IMR-90 (cell line): ENCODE data around the gene TBCD. TPM values are rescaled to one million over a fixed set of nuclear protein-coding genes. Genes with fewer than 3 reads are reported as not detected.

ENCODE experiments used
- ATAC-seq: fragments of 200-7000 bp; cut with Tn5 transposase; 2 replicates; pipeline ENCODE4 v1.9.1; 2020; ENCODE audit warnings: low read depth, mild to moderate bottlenecking, moderate library complexity
- BruUV-seq: library from RNA; stranded (reverse); fragments of 400-500 nt; replicated peaks from 2 replicates; lab custom pipeline; 2021; lab: Mats Ljungman, UMichigan
- CTCF ChIA-PET: fragments of 300-600 bp; formaldehyde crosslinking; extraction: SDS; loops from one replicate; lab custom pipeline; 2021; ENCODE audit warnings: antibody characterized with exemption; lab: Yijun Ruan, JAX
- POLR2A ChIA-PET: fragments of 300-600 bp; sonication (Branson Sonifier 250); formaldehyde crosslinking; loops from one replicate; lab custom pipeline; 2022; ENCODE audit warnings: antibody characterized with exemption; ENCODE audit not compliant: unreplicated experiment; lab: Charles Lee
- DNase-seq: peaks from one replicate; pipeline ENCODE4 v3.0.0; 2013
- H2AFZ ChIP-seq: replicated peaks from 2 replicates; pipeline ENCODE3; 2013; ENCODE audit warnings: low read length, mild to moderate bottlenecking; ENCODE audit not compliant: poor library complexity
- H2AK5ac ChIP-seq: 2 replicates; pipeline ENCODE4 v1.6.1; 2013; ENCODE audit warnings: low read depth, low read length, inconsistent platforms
- H2AK9ac ChIP-seq: replicated peaks from 2 replicates; pipeline ENCODE3; 2013; ENCODE audit warnings: mild to moderate bottlenecking, low read depth, low read length, moderate library complexity; ENCODE audit not compliant: poor library complexity
- H2BK120ac ChIP-seq: 2 replicates; pipeline ENCODE4 v1.6.1; 2013; ENCODE audit warnings: low read depth, low read length, inconsistent platforms
- H2BK15ac ChIP-seq: 3 replicates; pipeline ENCODE4 v1.6.1; 2013; ENCODE audit warnings: low read depth, low read length, inconsistent platforms
- H2BK20ac ChIP-seq: 2 replicates; pipeline ENCODE4 v1.6.1; 2013; ENCODE audit warnings: low read depth, mild to moderate bottlenecking, inconsistent platforms, low read length, moderate library complexity
- H2BK5ac ChIP-seq: 2 replicates; pipeline ENCODE4 v1.6.1; 2013; ENCODE audit warnings: mild to moderate bottlenecking, low read depth, low read length, inconsistent platforms; ENCODE audit not compliant: poor library complexity, severe bottlenecking
- H3K14ac ChIP-seq: replicated peaks from 2 replicates; pipeline ENCODE4 v1.6.1; 2013; ENCODE audit warnings: low read depth, low read length, inconsistent platforms
- H3K18ac ChIP-seq: 2 replicates; pipeline ENCODE4 v1.6.1; 2013; ENCODE audit warnings: low read depth, low read length, control low read depth
- H3K23ac ChIP-seq: 2 replicates; pipeline ENCODE4 v1.6.1; 2013; ENCODE audit warnings: low read depth, low read length, inconsistent platforms
- H3K27ac ChIP-seq: 2 replicates; pipeline ENCODE4 v1.5.1; 2013; ENCODE audit warnings: mild to moderate bottlenecking, control low read depth, low read length; ENCODE audit not compliant: insufficient read depth
- H3K27me3 ChIP-seq: 2 replicates; pipeline ENCODE4 v1.6.1; 2013; ENCODE audit warnings: low read length; ENCODE audit not compliant: control insufficient read depth, insufficient read depth
- H3K36me3 ChIP-seq: 2 replicates; pipeline ENCODE4 v1.6.1; 2013; ENCODE audit warnings: low read length, mixed read lengths; ENCODE audit not compliant: control insufficient read depth, insufficient read depth
- H3K4ac ChIP-seq: 2 replicates; pipeline ENCODE4 v1.6.1; 2013; ENCODE audit warnings: low read depth, low read length, inconsistent platforms
- H3K4me1 ChIP-seq: 2 replicates; pipeline ENCODE4 v1.6.1; 2013; ENCODE audit warnings: low read length, mixed read lengths; ENCODE audit not compliant: control insufficient read depth, insufficient read depth
- H3K4me2 ChIP-seq: 2 replicates; pipeline ENCODE4 v1.6.1; 2013; ENCODE audit warnings: low read depth, mild to moderate bottlenecking, control low read depth, low read length, moderate library complexity
- H3K4me3 ChIP-seq: 2 replicates; pipeline ENCODE4 v1.5.1; 2013; ENCODE audit warnings: low read depth, mild to moderate bottlenecking, control low read depth, low read length, moderate library complexity; ENCODE audit not compliant: insufficient read depth
- H3K56ac ChIP-seq: 2 replicates; pipeline ENCODE4 v1.6.1; 2013; ENCODE audit warnings: low read length, inconsistent platforms; ENCODE audit not compliant: insufficient read depth; ENCODE audit errors: extremely low read depth
- H3K79me1 ChIP-seq, 2 experiments: 2 replicates each; pipeline ENCODE4 v1.6.1; 2013; ENCODE audit warnings: low read length in 2 of 2, inconsistent platforms in 1 of 2, low read depth in 1 of 2
- H3K9ac ChIP-seq: 2 replicates; pipeline ENCODE4 v1.6.1; 2013; ENCODE audit warnings: low read depth, low read length, control low read depth
- H3K9me1 ChIP-seq: 2 replicates; pipeline ENCODE4 v1.6.1; 2013; ENCODE audit warnings: low read length, inconsistent platforms; ENCODE audit not compliant: insufficient read depth
- H3K9me3 ChIP-seq: 2 replicates; pipeline ENCODE4 v1.6.1; 2013; ENCODE audit warnings: low read length; ENCODE audit not compliant: control insufficient read depth, insufficient read depth
- H4K20me1 ChIP-seq: 2 replicates; pipeline ENCODE4 v1.6.1; 2013; ENCODE audit warnings: low read length, inconsistent platforms; ENCODE audit not compliant: insufficient read depth
- H4K5ac ChIP-seq: 2 replicates; pipeline ENCODE4 v1.6.1; 2013; ENCODE audit warnings: mild to moderate bottlenecking, low read depth, low read length, control low read depth
- H4K8ac ChIP-seq, 2 experiments: 2 replicates each; pipeline ENCODE4 v1.6.1; 2013; ENCODE audit warnings: low read depth in 2 of 2, low read length in 2 of 2, control low read depth in 1 of 2, inconsistent platforms in 1 of 2
- H4K91ac ChIP-seq: 2 replicates; pipeline ENCODE4 v1.6.1; 2013; ENCODE audit warnings: low read depth, low read length, inconsistent platforms; ENCODE audit not compliant: insufficient read depth
- BHLHE40 ChIP-seq: fragments of 150-350 bp; IDR thresholded peaks from 2 replicates; pipeline ENCODE4 v1.6.1; 2016; ENCODE audit warnings: mild to moderate bottlenecking, low read depth, low read length
- CHD1 ChIP-seq: IDR thresholded peaks from 2 replicates; pipeline ENCODE4 v1.6.1; 2012; ENCODE audit warnings: low read depth, low read length, improper control_type of control experiment
- FOS ChIP-seq: fragments of 150-350 bp; IDR thresholded peaks from 2 replicates; pipeline ENCODE4 v1.6.1; 2016; ENCODE audit warnings: low read depth, low read length
- MAFK ChIP-seq: IDR thresholded peaks from 2 replicates; pipeline ENCODE4 v1.6.1; 2012; ENCODE audit warnings: low read depth, low read length, improper control_type of control experiment
- MXI1 ChIP-seq: IDR thresholded peaks from 2 replicates; pipeline ENCODE4 v1.6.1; 2012; ENCODE audit warnings: low read depth, mild to moderate bottlenecking, low read length, moderate library complexity, borderline replicate concordance
- NFE2L2 ChIP-seq: fragments of 150-350 bp; IDR thresholded peaks from 2 replicates; pipeline ENCODE4 v1.6.1; 2016; ENCODE audit warnings: low read depth, mild to moderate bottlenecking, low read length
- POLR2A ChIP-seq: IDR thresholded peaks from 2 replicates; pipeline ENCODE4 v1.6.1; 2012; ENCODE audit warnings: mild to moderate bottlenecking, low read depth, low read length
- RAD21 ChIP-seq: IDR thresholded peaks from 2 replicates; pipeline ENCODE4 v1.6.1; 2012; ENCODE audit warnings: low read length, improper control_type of control experiment
- RCOR1 ChIP-seq: IDR thresholded peaks from 2 replicates; pipeline ENCODE4 v1.6.1; 2012; ENCODE audit warnings: mild to moderate bottlenecking, low read length, improper control_type of control experiment; ENCODE audit not compliant: insufficient replicate concordance
- USF2 ChIP-seq: fragments of 150-350 bp; IDR thresholded peaks from 2 replicates; pipeline ENCODE4 v1.6.1; 2017; ENCODE audit warnings: mild to moderate bottlenecking, antibody characterized with exemption, low read length, low read depth
- WGBS, 2 experiments: methylation state at CpG; one replicate each; pipeline versions ENCODE4 v1.1.5 to v1.1.7; 2013; ENCODE audit warnings: missing lambda C conversion rate in 2 of 2; ENCODE audit not compliant: insufficient read length in 1 of 2; ENCODE audit errors: extremely low coverage in 2 of 2; 5-methylcytosine and 5-hydroxymethylcytosine counted together
- dilution Hi-C: fragments of 300-500 bp; cut with HindIII; formaldehyde crosslinking; loops from one replicate; pipeline ENCODE4 v1.14.3; 2018; ENCODE audit warnings: low sequenced_read_pairs; ENCODE audit not compliant: unreplicated experiment
- in situ Hi-C: fragments of 300-500 bp; cut with MboI; formaldehyde crosslinking; loops from 3 replicates; pipeline ENCODE4 v1.14.3; 2019; ENCODE audit warnings: low sequenced_read_pairs, inconsistent platforms, mixed read lengths
- intact Hi-C: fragments of 100-400 bp; cut with micrococcal nuclease; formaldehyde crosslinking; loops from 2 replicates; pipeline ENCODE4 v1.10.0; 2022
- polyA plus RNA-seq, 3 experiments: library from polyadenylated mRNA; depleted of rRNA; stranded (reverse); fragments of >200 nt; gene quantifications; 2 replicates each; pipeline ENCODE4 v1.2.3, GENCODE V29; 2012; ENCODE audit warnings: low replicate concordance in 1 of 3
- total RNA-seq: library from RNA; depleted of rRNA; stranded (reverse); fragments of >200 nt; gene quantifications from 2 replicates; pipeline ENCODE4 v1.2.3, GENCODE V29; 2012
- TF ChIP-seq, protein P1 (sequence below): conservative IDR thresholded peaks from 2 replicates; pipeline ENCODE4 v1.5.1; 2012; ENCODE audit warnings: mild to moderate bottlenecking, low read depth, low read length, improper control_type of control experiment
- TF ChIP-seq, protein P2 (sequence below): fragments of 150-350 bp; IDR thresholded peaks from 2 replicates; pipeline ENCODE4 v1.6.1; 2016; ENCODE audit warnings: low read depth, mild to moderate bottlenecking, low read length, moderate library complexity, borderline replicate concordance

The TBCD gene
- total and polyA plus RNA-seq, 2 of the 4 experiments (the other 2 are of a cell fraction): 21.9 to 54.5 TPM

- TF ChIP-seq USF2: no peak
Observed at GRCh38 chr17:82813299-82814051, 61.6 kb downstream of the TBCD start (continued).

- H4K8ac ChIP-seq: no peak overlapping the region
- no peak overlapping the region for H3K4me2 ChIP-seq
- no peak overlapping the region for H2BK15ac ChIP-seq
- no peak overlapping the region for H2BK20ac ChIP-seq
- no peak overlapping the region for H3K14ac ChIP-seq
- no peak overlapping the region for H3K27ac ChIP-seq
- intact Hi-C loops (no loop called here), dilution Hi-C loops (no loop called here), in situ Hi-C loops (no loop called here)
- DNase-seq (no peak), ATAC-seq (no peak)
- no peak overlapping the region for H4K5ac ChIP-seq
- no peak overlapping the region for H2BK5ac ChIP-seq
- ChIA-PET CTCF (interaction anchor here (0.7 kb wide), 1 partner anchor 63 kb away, joined by 4 read pairs; no protein-coding TSS in a partner anchor), POLR2A (interaction anchor here (0.7 kb wide), 1 partner anchor 33 kb away, joined by 7 read pairs; no protein-coding TSS in a partner anchor)
- H4K20me1 ChIP-seq: no peaks in the 10 kb centered on the region; the same call in none of the 2 replicates
- H3K27me3 ChIP-seq: no peaks in the 10 kb centered on the region
- H3K79me1 ChIP-seq: peaks cover 0 to 7% of the 10 kb centered on the region in 2 experiments; a peak in 2 of 4 replicates
- no peak overlapping the region for H2AFZ ChIP-seq
- BruUV-seq: no TSS peak
- H3K56ac ChIP-seq: no peak overlapping the region
- peaks cover 6% of the 10 kb centered on the region; the same call in 1 of the 2 replicates for H3K9me1 ChIP-seq
- peaks cover 4% of the 10 kb centered on the region; the same call in 1 of the 2 replicates for H3K9me3 ChIP-seq
- H3K36me3 ChIP-seq: peaks cover 30% of the 10 kb centered on the region
- 97% methylated on average over 12 of the region's 20 CpGs; no CpG with 5 or more reads in 1 of the 2 experiments for WGBS, 2 experiments
- H3K9ac ChIP-seq: no peak overlapping the region
- H4K91ac ChIP-seq: no peak overlapping the region
- H3K18ac ChIP-seq: no peak overlapping the region
- no peak overlapping the region for H2BK120ac ChIP-seq
- no peaks in the 10 kb centered on the region for H3K4me1 ChIP-seq
- no peak overlapping the region for H2AK5ac ChIP-seq
- no peak overlapping the region for H3K4me3 ChIP-seq
- H3K4ac ChIP-seq: no peak overlapping the region
- no peak overlapping the region for H3K23ac ChIP-seq
- H2AK9ac ChIP-seq: no peak overlapping the region
- no peak for TF ChIP-seq CHD1
- no peak for TF ChIP-seq BHLHE40
- no peak for TF ChIP-seq RCOR1
- no peak for TF ChIP-seq POLR2A
- TF ChIP-seq FOS: no peak
- no peak for TF ChIP-seq RAD21
- TF ChIP-seq, protein P1, sequence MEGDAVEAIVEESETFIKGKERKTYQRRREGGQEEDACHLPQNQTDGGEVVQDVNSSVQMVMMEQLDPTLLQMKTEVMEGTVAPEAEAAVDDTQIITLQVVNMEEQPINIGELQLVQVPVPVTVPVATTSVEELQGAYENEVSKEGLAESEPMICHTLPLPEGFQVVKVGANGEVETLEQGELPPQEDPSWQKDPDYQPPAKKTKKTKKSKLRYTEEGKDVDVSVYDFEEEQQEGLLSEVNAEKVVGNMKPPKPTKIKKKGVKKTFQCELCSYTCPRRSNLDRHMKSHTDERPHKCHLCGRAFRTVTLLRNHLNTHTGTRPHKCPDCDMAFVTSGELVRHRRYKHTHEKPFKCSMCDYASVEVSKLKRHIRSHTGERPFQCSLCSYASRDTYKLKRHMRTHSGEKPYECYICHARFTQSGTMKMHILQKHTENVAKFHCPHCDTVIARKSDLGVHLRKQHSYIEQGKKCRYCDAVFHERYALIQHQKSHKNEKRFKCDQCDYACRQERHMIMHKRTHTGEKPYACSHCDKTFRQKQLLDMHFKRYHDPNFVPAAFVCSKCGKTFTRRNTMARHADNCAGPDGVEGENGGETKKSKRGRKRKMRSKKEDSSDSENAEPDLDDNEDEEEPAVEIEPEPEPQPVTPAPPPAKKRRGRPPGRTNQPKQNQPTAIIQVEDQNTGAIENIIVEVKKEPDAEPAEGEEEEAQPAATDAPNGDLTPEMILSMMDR: no peak
- TF ChIP-seq MAFK: no peak
- no peak for TF ChIP-seq MXI1
- TF ChIP-seq, protein P2, sequence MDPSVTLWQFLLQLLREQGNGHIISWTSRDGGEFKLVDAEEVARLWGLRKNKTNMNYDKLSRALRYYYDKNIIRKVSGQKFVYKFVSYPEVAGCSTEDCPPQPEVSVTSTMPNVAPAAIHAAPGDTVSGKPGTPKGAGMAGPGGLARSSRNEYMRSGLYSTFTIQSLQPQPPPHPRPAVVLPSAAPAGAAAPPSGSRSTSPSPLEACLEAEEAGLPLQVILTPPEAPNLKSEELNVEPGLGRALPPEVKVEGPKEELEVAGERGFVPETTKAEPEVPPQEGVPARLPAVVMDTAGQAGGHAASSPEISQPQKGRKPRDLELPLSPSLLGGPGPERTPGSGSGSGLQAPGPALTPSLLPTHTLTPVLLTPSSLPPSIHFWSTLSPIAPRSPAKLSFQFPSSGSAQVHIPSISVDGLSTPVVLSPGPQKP: no peak
- no peak for TF ChIP-seq NFE2L2
Observed at GRCh38 chr17:82814834-82815233, 63.0 kb downstream of the TBCD start.
